ENCODE measurements around the gene TICAM2.

DNA sequence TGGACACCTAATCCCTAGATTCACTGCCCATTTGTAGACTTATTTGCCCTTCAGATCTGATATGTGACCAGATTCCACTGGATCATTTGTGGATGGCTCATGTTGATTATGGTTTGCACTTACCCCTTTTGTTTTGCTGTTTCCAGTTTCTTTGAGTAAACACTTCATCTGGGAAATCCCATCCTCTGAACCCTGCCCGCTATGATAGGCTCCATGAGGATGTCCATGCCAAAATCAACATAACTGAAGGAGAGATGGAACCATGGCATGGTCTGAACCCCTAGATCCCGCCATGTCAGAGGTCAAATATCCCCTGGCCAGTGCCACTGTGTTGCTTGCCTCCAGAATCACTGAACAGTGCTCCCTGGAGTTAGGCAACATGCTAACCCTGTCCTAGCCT, 46.0 kb downstream of the TICAM2 start:
- TF ChIP-seq, protein P1, sequence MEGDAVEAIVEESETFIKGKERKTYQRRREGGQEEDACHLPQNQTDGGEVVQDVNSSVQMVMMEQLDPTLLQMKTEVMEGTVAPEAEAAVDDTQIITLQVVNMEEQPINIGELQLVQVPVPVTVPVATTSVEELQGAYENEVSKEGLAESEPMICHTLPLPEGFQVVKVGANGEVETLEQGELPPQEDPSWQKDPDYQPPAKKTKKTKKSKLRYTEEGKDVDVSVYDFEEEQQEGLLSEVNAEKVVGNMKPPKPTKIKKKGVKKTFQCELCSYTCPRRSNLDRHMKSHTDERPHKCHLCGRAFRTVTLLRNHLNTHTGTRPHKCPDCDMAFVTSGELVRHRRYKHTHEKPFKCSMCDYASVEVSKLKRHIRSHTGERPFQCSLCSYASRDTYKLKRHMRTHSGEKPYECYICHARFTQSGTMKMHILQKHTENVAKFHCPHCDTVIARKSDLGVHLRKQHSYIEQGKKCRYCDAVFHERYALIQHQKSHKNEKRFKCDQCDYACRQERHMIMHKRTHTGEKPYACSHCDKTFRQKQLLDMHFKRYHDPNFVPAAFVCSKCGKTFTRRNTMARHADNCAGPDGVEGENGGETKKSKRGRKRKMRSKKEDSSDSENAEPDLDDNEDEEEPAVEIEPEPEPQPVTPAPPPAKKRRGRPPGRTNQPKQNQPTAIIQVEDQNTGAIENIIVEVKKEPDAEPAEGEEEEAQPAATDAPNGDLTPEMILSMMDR (IDR thresholded peaks at IDR 0.05), result no peak
- no peak for TF ChIP-seq POLR2A (IDR thresholded peaks at IDR 0.05)
- TF ChIP-seq POLR2AphosphoS5 (IDR thresholded peaks at IDR 0.05), result no peak
- no peak for TF ChIP-seq EP300 (IDR thresholded peaks at IDR 0.05)
